HL-60/S4 treated with retinoic acid at 250 ng/mL for 4 days and 3 days (cell line): ENCODE measurements around the gene ADCY9.

Source experiments
- in situ Hi-C: fragments of 300-500 bp; cut with MboI; formaldehyde crosslinking; loops from 2 replicates; pipeline ENCODE4 v1.7.0; 2022; ENCODE audit warnings: low sequenced_read_pairs

Gene ADCY9

GRCh38 chr16:4008116-4008515, 108.1 kb downstream of the ADCY9 start:
- in situ Hi-C loops, result no loop called here

DNA sequence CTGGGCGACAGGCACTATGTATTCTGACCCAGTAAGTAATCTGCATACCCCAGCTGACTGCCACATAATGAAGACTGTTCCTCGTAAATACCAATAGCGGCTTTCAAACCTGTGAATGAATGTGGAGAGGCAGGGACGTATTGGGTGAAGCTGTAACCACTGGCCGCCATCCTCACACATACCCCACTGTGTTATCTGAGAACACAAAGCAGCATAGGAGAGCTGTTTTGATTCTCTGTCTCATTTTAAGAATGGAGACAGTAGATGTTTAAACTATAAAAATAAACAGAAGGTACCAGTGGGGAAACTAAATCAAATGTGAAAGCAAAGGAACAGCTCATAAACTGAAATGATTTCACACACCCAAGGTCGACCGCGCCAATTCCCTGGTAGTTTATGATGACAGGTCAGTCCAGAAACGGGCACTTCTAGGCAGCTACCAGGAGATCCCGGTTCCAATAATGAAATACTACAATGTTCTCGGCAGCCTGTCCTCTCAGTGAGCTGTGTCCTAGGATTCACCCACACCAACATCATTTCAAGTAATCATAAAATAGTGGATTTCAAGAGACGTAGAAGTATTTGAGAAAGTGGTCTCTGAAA, 109.7 kb downstream of the ADCY9 start:
- in situ Hi-C loops, result no loop called here

DNA sequence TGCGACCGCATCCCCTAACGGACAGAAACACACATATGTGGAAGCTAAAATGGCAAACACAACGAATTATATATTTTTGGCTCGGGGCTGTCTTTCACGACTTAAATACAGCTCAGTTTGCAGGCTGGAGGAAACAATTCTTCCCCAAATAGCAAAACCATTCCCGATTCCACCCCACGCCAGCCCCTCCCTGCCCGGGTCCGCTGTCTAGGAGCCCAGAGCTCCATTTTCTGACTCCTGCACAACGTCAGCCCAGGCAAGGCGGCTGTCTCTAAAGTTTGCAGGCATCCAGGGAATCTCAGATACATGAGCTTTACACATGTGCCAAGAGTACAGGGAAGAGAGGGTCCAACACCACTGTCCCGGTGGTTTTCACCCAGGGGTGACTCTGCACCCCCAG, 110.5 kb downstream of the ADCY9 start:
- in situ Hi-C loops, result no loop called here

DNA sequence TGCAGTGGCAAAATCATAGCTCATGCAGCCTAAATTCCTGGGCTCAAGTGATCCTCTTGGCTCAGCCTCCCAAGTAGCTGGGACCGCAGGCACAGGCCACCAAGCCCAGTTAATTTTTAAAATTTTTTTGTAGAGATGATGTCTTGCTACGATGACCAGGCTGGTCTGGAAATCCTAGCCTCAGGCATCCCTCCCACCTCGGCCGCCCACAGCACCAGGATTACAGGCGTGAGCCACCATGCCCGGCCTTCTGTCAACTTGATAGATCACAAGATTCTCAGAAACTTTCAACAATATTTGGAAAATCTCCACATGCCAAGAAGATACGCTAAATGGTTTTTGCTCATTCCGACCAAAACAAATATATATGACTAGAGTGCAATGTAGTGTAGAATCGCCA, 111.0 kb downstream of the ADCY9 start:
- in situ Hi-C loops, result no loop called here

GRCh38 chr16:4004206-4004605, 112.0 kb downstream of the ADCY9 start:
- in situ Hi-C loops, result no loop called here

DNA sequence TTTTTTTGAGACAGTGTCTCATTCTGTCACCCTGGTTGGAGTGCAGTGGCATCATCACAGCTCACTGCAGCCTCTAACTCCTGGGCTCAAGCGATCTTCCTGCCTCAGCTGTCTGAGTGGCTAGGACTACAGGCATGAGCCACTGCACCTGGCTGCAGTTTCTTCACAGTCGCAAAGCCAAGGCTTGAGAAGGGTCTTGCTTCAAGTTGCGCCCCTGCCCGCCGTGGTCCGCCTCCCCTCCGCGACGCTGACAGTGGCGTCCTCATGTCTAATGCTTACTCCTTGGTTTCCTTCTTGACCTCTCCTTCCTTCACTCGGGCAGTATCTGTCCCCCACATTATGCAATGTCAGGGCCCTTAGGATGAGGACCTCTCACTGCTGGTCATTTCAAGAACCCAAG, 112.7 kb downstream of the ADCY9 start:
- in situ Hi-C loops, result no loop called here

- in situ Hi-C loops, result no loop called here
These were observed 113.1 kb downstream of the ADCY9 start for GRCh38 chr16:4003166-4003565.

- in situ Hi-C loops, result no loop called here
These were observed 114.1 kb downstream of the ADCY9 start for GRCh38 chr16:4002121-4002520.

GRCh38 chr16:3999479-4000325, 116.5 kb downstream of the ADCY9 start:
- in situ Hi-C loops, result no loop called here

DNA sequence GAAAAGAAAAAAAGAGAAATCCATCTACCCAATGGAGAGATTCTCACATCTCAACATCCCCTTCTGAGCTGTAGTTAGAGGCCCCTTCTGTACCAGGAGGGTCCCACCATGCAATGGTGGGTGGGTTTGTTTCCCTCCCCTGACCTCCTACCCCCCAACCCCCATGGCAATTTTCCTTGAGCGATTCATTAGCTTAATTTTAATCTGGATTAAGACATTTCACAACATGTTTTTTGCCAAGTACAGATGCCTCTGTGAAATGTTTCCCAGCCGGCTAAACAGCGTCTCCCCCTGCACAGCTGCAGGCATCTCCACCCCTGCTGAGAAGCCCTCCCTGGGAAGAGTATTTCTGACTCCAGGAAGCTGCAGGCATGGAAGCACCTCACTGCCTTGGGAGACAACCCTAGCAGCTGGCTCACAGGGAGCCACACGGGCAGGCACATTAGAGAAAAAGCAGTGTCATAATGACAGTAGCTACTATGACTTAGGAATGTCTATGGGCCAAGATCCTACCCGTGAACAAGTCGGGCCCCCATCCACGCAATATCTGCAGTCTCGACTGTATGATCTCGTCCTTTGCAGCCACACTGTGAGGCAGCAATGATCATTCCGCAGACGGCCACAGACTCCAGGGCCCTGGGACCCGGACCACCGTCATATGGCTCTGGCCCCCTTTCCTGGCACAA, 117.3 kb downstream of the ADCY9 start:
- in situ Hi-C loops, result no loop called here

DNA sequence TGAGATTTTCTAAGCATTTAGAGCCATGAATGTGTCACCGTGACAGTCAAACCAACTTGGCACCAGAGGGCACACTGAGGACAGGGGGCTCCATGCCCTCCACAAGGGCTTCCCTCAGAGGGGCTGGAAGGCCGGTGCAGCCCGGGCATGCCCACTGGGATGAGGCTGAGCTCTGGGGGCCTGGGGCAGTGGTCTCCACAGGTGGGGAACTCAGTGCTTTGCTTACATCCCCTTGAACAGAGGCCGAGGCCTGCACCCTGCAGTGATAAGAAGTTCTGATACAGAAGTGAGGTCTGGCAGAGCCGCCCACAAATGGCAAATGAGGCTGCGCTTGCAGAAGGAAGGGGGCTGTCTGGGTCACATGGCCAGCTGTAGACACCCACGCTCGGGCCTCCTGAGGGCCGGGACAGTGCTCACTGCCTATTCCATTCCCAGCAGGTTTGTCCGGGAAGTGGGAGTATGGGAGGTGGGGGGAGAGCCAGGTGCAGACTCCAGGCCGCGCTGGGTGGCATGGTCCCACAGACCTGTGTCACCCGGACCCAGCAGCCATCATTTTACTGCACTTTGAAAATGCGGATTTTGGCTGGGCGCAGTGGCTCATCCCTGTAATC, 118.9 kb downstream of the ADCY9 start:
- in situ Hi-C loops, result no loop called here

DNA sequence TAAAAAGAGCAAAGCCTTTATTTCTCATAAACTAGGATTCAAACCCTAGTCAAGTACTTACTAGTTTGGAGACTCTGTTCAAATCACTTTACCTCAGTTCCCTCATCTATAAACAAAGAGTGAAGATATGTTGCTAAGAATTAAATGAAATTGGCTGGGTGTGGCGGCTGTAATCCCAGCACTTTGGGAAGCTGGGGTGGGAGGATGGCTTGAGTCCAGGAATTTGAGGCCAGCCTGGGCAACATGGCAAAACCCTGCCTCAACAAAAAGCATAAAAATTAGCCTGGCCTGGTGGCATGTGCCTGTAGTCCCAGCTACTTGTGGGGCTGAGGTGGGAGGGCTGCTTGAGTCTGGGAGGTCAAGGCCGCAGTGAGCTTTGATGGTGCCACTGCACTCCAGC, 121.2 kb downstream of the ADCY9 start:
- in situ Hi-C loops, result no loop called here

DNA sequence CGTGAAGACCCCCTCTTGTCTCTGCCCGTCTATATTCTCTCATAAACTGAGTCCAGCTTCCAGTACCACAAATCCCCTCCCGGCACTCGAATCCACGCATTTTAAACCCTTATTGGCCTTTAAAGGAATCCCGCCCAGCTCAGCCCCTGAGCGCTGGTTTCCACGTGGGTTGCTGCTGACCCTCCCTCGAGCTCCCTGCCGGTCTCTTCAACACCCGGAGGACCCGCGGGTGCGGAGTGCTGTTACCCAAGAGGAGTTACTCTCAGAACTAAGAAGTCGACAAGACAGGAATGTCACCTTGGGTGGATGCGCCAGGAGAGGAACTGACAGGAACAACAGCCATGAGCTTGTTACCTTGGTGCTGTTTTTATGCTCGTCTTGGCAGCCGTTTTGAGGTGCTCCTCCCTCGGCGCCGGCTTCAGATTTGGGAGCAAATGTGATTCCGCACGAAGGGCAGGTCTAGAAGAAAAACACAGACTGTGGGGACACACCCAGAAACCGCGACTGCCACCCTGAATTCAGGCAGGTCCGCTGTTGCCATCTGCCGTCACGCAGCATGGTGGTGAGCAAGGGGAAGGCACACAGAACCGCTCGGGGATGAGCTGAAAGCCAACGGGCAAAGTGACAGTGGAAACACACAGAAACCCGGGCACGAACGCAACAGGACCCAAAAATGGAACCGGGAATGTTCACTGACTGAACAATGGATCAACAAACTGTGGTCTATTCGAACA, 123.0 kb downstream of the ADCY9 start:
- in situ Hi-C loops, result no loop called here

DNA sequence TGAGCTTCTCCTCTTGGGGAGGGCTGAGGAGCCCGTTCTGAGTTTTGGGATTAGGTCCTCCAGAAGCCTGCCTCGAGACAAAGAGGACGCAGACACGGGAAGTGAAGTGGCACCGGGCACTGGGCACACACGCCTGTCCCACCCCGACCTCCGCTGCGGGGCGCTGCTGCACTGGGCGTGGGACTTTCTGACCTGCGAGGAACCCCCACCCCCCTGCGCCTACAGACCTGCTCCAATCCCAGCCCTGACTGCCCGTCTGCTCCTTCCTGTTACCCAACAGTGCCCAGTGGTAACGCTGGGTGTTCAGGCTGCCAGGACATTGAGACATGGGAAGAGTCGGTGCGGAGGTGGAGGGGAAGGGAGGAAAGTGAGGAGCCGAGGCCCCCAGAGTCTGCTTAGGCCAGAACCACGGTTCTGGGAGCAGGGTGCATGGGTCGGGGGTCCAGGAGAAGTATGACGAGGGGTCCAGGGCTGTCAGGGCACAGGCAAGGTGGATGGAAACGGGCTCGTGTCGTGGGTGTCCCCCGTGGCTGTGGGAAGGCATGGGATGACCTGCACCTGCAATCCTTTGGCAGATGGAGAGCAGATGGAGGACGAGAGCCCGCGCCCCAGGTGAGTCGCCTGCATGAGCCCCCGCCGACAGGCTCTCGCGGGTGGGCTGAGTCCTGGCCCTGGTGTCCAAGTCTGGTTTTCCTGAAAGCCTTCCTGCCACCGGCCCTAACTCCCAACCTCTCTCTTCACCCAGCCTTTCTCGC, 123.8 kb downstream of the ADCY9 start:
- in situ Hi-C loops, result no loop called here

GRCh38 chr16:3988824-3989223, 127.4 kb downstream of the ADCY9 start:
- in situ Hi-C loops, result no loop called here

DNA sequence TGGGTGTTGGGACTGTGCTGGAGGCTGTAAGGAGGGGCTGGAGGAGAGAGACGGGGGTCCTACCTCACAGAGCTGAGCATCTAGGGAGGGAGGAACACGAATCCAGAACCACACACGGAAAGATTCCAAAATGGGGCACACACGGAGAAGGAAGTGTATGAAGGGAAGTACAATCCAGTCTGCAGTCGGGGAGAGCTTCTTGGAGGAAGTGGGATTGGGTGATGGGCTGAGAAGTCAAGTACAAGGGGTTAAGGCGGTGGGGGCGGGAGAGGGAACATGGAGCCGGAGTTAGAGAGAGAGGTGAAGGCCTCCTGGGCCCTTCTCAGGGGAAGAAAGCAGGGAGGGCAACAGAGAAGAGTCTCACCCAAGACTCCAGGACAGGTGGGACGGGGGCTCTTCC, 128.2 kb downstream of the ADCY9 start:
- in situ Hi-C loops, result no loop called here

DNA sequence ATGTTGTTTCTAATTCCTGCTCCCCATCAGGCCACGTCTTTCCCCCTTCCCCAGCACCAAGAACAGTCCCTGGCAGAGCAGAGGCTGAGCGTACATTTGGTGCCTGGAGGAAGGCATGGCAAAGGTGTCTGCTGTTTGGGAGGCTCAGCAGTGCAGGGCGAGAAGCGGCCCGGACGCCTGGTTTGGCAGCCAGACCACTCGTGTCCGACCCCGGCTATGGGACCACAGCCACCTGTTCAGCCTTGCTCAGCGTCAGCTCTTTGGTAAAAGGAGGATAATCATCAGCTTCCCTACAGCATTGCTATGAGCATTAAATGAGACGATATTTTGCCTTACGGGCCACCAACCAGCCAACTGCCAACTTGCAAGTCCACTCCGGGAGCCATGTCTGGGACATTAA, 129.0 kb downstream of the ADCY9 start:
- in situ Hi-C loops, result no loop called here

GRCh38 chr16:3986235-3986544, 130.1 kb downstream of the ADCY9 start:
- in situ Hi-C loops, result no loop called here

GRCh38 chr16:3984111-3985060, 131.9 kb downstream of the ADCY9 start:
- in situ Hi-C loops, result no loop called here
